GM23248 (cell line): ENCODE results near the gene PPP1R37.

ENCODE experiments used
- EZH2 ChIP-seq: fragments of 200-600 bp; sonication (generic); IDR thresholded peaks from 2 replicates; pipeline ENCODE4 v1.6.1; 2018; ENCODE audit warnings: antibody characterized with exemption, mild to moderate bottlenecking; ENCODE audit not compliant: insufficient read depth, poor library complexity, severe bottlenecking
- EZH2phosphoT487 ChIP-seq: fragments of 200-600 bp; sonication (generic); IDR thresholded peaks from 2 replicates; pipeline ENCODE4 v1.6.1; 2018; ENCODE audit warnings: antibody characterized with exemption, moderate library complexity, mild to moderate bottlenecking, low read depth; ENCODE audit not compliant: insufficient read depth

- TF ChIP-seq EZH2phosphoT487 (no peak), EZH2 (no peak)
These were observed 55.1 kb downstream of the PPP1R37 start for GRCh38 chr19:45147835-45148676.
